Stimulated activated naive CD8-positive, alpha-beta T cell treated with anti-CD3 and anti-CD28 coated beads, Interleukin-15, amount 100 ng/mL, for 72 hours (primary cell): ENCODE measurements around the gene SLIT3.

Source experiments
- ATAC-seq: fragments of 150-1000 bp; cut with Tn5 transposase; 2 replicates; pipeline ENCODE4 v1.10.0; 2021; ENCODE audit warnings: mild to moderate bottlenecking, moderate library complexity
- DNase-seq, 2 donors: peaks; one replicate each; pipeline ENCODE4 v3.0.0; 2021 to 2022
- H3K27ac Mint-ChIP-seq, 2 donors: one replicate each; pipeline ENCODE4 v1.8.0; 2022; ENCODE audit warnings: mild to moderate bottlenecking in 2 of 2, mixed read lengths in 2 of 2, moderate library complexity in 2 of 2
- H3K27me3 Mint-ChIP-seq: one replicate; pipeline ENCODE4 v1.8.0; 2022; ENCODE audit warnings: mixed read lengths
- H3K4me1 Mint-ChIP-seq: one replicate; pipeline ENCODE4 v1.8.0; 2022; ENCODE audit warnings: mild to moderate bottlenecking, mixed read lengths
- H3K4me3 Mint-ChIP-seq, 2 donors: one replicate each; pipeline ENCODE4 v1.8.0; 2022; ENCODE audit warnings: mild to moderate bottlenecking in 2 of 2, mixed read lengths in 2 of 2, moderate library complexity in 1 of 2
- H3K9me3 Mint-ChIP-seq, 2 donors: one replicate each; pipeline ENCODE4 v1.8.0; 2022; ENCODE audit warnings: mixed read lengths in 2 of 2

SLIT3 gene

GRCh38 chr5:168935183-168935582, 365.8 kb downstream of the SLIT3 start:
- peaks cover 15% of the 10 kb centered on the region for H3K27me3 Mint-ChIP-seq
- no peak overlapping the region for H3K4me3 Mint-ChIP-seq

GRCh38 chr5:168934169-168934568, 366.8 kb downstream of the SLIT3 start:
- ATAC-seq: no peak
- H3K27ac Mint-ChIP-seq: no peak overlapping the region

More at GRCh38 chr5:168935183-168935582, 365.8 kb downstream of the SLIT3 start:
- ATAC-seq (no peak), DNase-seq (no peak)
- Mint-ChIP-seq H3K9me3 (no peaks in the 10 kb centered on the region), H3K27ac (no peak overlapping the region), H3K4me1 (no peaks in the 10 kb centered on the region)

GRCh38 chr5:168932400-168933189, 368.3 kb downstream of the SLIT3 start:
- H3K4me1 Mint-ChIP-seq: no peaks in the 10 kb centered on the region

More at GRCh38 chr5:168934169-168934568, 366.8 kb downstream of the SLIT3 start:
- Mint-ChIP-seq H3K4me3 (no peak overlapping the region), H3K4me1 (no peaks in the 10 kb centered on the region), H3K27me3 (peaks cover 15% of the 10 kb centered on the region), H3K9me3 (no peaks in the 10 kb centered on the region)
- no peak for DNase-seq

GRCh38 chr5:168931638-168932345, 369.1 kb downstream of the SLIT3 start:
- Mint-ChIP-seq H3K27ac (no peak overlapping the region), H3K9me3 (no peaks in the 10 kb centered on the region), H3K27me3 (peaks cover 18% of the 10 kb centered on the region), H3K4me3 (no peak overlapping the region), H3K4me1 (no peaks in the 10 kb centered on the region)
- no peak for DNase-seq
- peak; percentile 53 for ATAC-seq

More at GRCh38 chr5:168932400-168933189, 368.3 kb downstream of the SLIT3 start:
- Mint-ChIP-seq H3K27me3 (peaks cover 15% of the 10 kb centered on the region), H3K9me3 (no peaks in the 10 kb centered on the region), H3K27ac (no peak overlapping the region), H3K4me3 (no peak overlapping the region)
- no peak for ATAC-seq
- DNase-seq: no peak

- Mint-ChIP-seq H3K4me1 (no peaks in the 10 kb centered on the region), H3K27me3 (peaks cover 26% of the 10 kb centered on the region), H3K9me3 (no peaks in the 10 kb centered on the region), H3K27ac (no peak overlapping the region), H3K4me3 (no peak overlapping the region)
- no peak for ATAC-seq
- DNase-seq: no peak
Measured at GRCh38 chr5:168929656-168930055, 371.3 kb downstream of the SLIT3 start.

- no peak for ATAC-seq
- no peak overlapping the region for H3K27ac Mint-ChIP-seq
- H3K4me1 Mint-ChIP-seq: peaks cover 4% of the 10 kb centered on the region
- H3K27me3 Mint-ChIP-seq: peaks cover 45% of the 10 kb centered on the region
- DNase-seq: no peak
- no peak overlapping the region for H3K4me3 Mint-ChIP-seq
- H3K9me3 Mint-ChIP-seq: no peaks in the 10 kb centered on the region
Measured at GRCh38 chr5:168925160-168925559, 375.8 kb downstream of the SLIT3 start.

GRCh38 chr5:168921147-168921866, 379.6 kb downstream of the SLIT3 start:
- H3K9me3 Mint-ChIP-seq: no peaks in the 10 kb centered on the region
- ATAC-seq: no peak
- H3K4me1 Mint-ChIP-seq: peaks cover 7% of the 10 kb centered on the region
- no peak overlapping the region for H3K27ac Mint-ChIP-seq
- peaks cover 70% of the 10 kb centered on the region for H3K27me3 Mint-ChIP-seq
- DNase-seq: no peak
- no peak overlapping the region for H3K4me3 Mint-ChIP-seq

GRCh38 chr5:168920019-168920810, 380.7 kb downstream of the SLIT3 start:
- Mint-ChIP-seq H3K4me3 (no peak overlapping the region), H3K4me1 (peaks cover 7% of the 10 kb centered on the region), H3K9me3 (no peaks in the 10 kb centered on the region), H3K27me3 (peaks cover 71% of the 10 kb centered on the region), H3K27ac (peak overlapping the region in 1 of 2 donors; percentile 48)
- DNase-seq: no peak
- no peak for ATAC-seq

GRCh38 chr5:168917947-168918600, 382.9 kb downstream of the SLIT3 start:
- Mint-ChIP-seq H3K9me3 (no peaks in the 10 kb centered on the region), H3K27me3 (peaks cover 73% of the 10 kb centered on the region), H3K4me1 (peaks cover 7% of the 10 kb centered on the region), H3K27ac (no peak overlapping the region), H3K4me3 (no peak overlapping the region)
- ATAC-seq: no peak
- DNase-seq: no peak

- no peak overlapping the region for H3K27ac Mint-ChIP-seq
- no peak for ATAC-seq
- H3K4me3 Mint-ChIP-seq: no peak overlapping the region
- DNase-seq: no peak
- H3K9me3 Mint-ChIP-seq: no peaks in the 10 kb centered on the region
- peaks cover 7% of the 10 kb centered on the region for H3K4me1 Mint-ChIP-seq
- peaks cover 68% of the 10 kb centered on the region for H3K27me3 Mint-ChIP-seq
Measured at GRCh38 chr5:168916852-168917251, 384.1 kb downstream of the SLIT3 start.

GRCh38 chr5:168916266-168916665, 384.7 kb downstream of the SLIT3 start:
- no peak overlapping the region for H3K4me3 Mint-ChIP-seq
- peaks cover 63% of the 10 kb centered on the region for H3K27me3 Mint-ChIP-seq
- H3K27ac Mint-ChIP-seq: no peak overlapping the region
- H3K9me3 Mint-ChIP-seq: no peaks in the 10 kb centered on the region
- ATAC-seq (no peak), DNase-seq (no peak)
- peaks cover 7% of the 10 kb centered on the region for H3K4me1 Mint-ChIP-seq

GRCh38 chr5:168914491-168914890, 386.4 kb downstream of the SLIT3 start:
- H3K27ac Mint-ChIP-seq: no peak overlapping the region

GRCh38 chr5:168910874-168911273, 390.1 kb downstream of the SLIT3 start:
- H3K4me3 Mint-ChIP-seq: no peak overlapping the region
- DNase-seq: no peak
- no peaks in the 10 kb centered on the region for H3K4me1 Mint-ChIP-seq
- H3K27ac Mint-ChIP-seq: no peak overlapping the region
- no peak for ATAC-seq
- H3K27me3 Mint-ChIP-seq: peaks cover 15% of the 10 kb centered on the region
- H3K9me3 Mint-ChIP-seq: no peaks in the 10 kb centered on the region

More at GRCh38 chr5:168914491-168914890, 386.4 kb downstream of the SLIT3 start:
- Mint-ChIP-seq H3K4me3 (no peak overlapping the region), H3K9me3 (no peaks in the 10 kb centered on the region), H3K4me1 (no peaks in the 10 kb centered on the region), H3K27me3 (peaks cover 47% of the 10 kb centered on the region)
- DNase-seq (no peak), ATAC-seq (no peak)

- ATAC-seq (no peak), DNase-seq (no peak)
- H3K4me3 Mint-ChIP-seq: no peak overlapping the region
- peaks cover 8% of the 10 kb centered on the region for H3K27me3 Mint-ChIP-seq
- no peaks in the 10 kb centered on the region for H3K9me3 Mint-ChIP-seq
- H3K27ac Mint-ChIP-seq: no peak overlapping the region
- H3K4me1 Mint-ChIP-seq: no peaks in the 10 kb centered on the region
Measured at GRCh38 chr5:168908207-168908606, 392.7 kb downstream of the SLIT3 start.

GRCh38 chr5:168903061-168903460, 397.9 kb downstream of the SLIT3 start:
- H3K4me1 Mint-ChIP-seq: peaks cover 13% of the 10 kb centered on the region
- DNase-seq (no peak), ATAC-seq (no peak)
- no peaks in the 10 kb centered on the region for H3K9me3 Mint-ChIP-seq
- no peaks in the 10 kb centered on the region for H3K27me3 Mint-ChIP-seq
- H3K27ac Mint-ChIP-seq: no peak overlapping the region
- no peak overlapping the region for H3K4me3 Mint-ChIP-seq
